ENCODE data around the gene PCA3.

Gene PCA3

GRCh38 chr9:76796296-76796695 lies 32.1 kb downstream of the PCA3 start:
- no peak overlapping the region for H3K9ac ChIP-seq (ENCODE audit: low read length)
- no peak overlapping the region for H3K27ac ChIP-seq (ENCODE audit: low read depth, low read length)
- H3K36me3 ChIP-seq (ENCODE audit: insufficient read depth, low read length), result no peaks in the 10 kb centered on the region
- no peaks in the 10 kb centered on the region for H3K27me3 ChIP-seq (ENCODE audit: control insufficient read depth in 1 of 2, insufficient read depth in 2 of 2, low read length in 2 of 2)
- no peaks in the 10 kb centered on the region for H3K9me3 ChIP-seq (ENCODE audit: low read length)
- H3K4me1 ChIP-seq (ENCODE audit: insufficient read depth, low read length), result peaks cover 33% of the 10 kb centered on the region
- H3K4me3 ChIP-seq (ENCODE audit: low read depth in 1 of 2, low read length in 2 of 2), result no peak overlapping the region

- no peak overlapping the region for H3K27ac ChIP-seq (ENCODE audit: low read depth, low read length)
- H3K27me3 ChIP-seq (ENCODE audit: control insufficient read depth in 1 of 2, insufficient read depth in 2 of 2, low read length in 2 of 2), result no peaks in the 10 kb centered on the region
- H3K4me3 ChIP-seq (ENCODE audit: low read depth in 1 of 2, low read length in 2 of 2), result no peak overlapping the region
- H3K9me3 ChIP-seq (ENCODE audit: low read length), result no peaks in the 10 kb centered on the region
- peaks cover 30% of the 10 kb centered on the region for H3K4me1 ChIP-seq (ENCODE audit: insufficient read depth, low read length)
- H3K9ac ChIP-seq (ENCODE audit: low read length), result no peak overlapping the region
- no peaks in the 10 kb centered on the region for H3K36me3 ChIP-seq (ENCODE audit: insufficient read depth, low read length)
These were observed 34.3 kb downstream of the PCA3 start for GRCh38 chr9:76798527-76798926.

- Histone ChIP-seq H3K9ac (ENCODE audit: low read length) (no peak overlapping the region), H3K27me3 (ENCODE audit: control insufficient read depth in 1 of 2, insufficient read depth in 2 of 2, low read length in 2 of 2) (no peaks in the 10 kb centered on the region), H3K9me3 (ENCODE audit: low read length) (no peaks in the 10 kb centered on the region), H3K36me3 (ENCODE audit: insufficient read depth, low read length) (peaks cover 2% of the 10 kb centered on the region), H3K4me3 (ENCODE audit: low read depth in 1 of 2, low read length in 2 of 2) (no peak overlapping the region), H3K27ac (ENCODE audit: low read depth, low read length) (no peak overlapping the region), H3K4me1 (ENCODE audit: insufficient read depth, low read length) (peaks cover 30% of the 10 kb centered on the region)
These were observed 35.2 kb downstream of the PCA3 start for GRCh38 chr9:76799473-76799872.

- Histone ChIP-seq H3K36me3 (ENCODE audit: insufficient read depth, low read length) (peaks cover 16% of the 10 kb centered on the region), H3K9me3 (ENCODE audit: low read length) (no peaks in the 10 kb centered on the region), H3K27ac (ENCODE audit: low read depth, low read length) (no peak overlapping the region), H3K4me1 (ENCODE audit: insufficient read depth, low read length) (peaks cover 25% of the 10 kb centered on the region), H3K4me3 (ENCODE audit: low read depth in 1 of 2, low read length in 2 of 2) (no peak overlapping the region), H3K27me3 (ENCODE audit: control insufficient read depth in 1 of 2, insufficient read depth in 2 of 2, low read length in 2 of 2) (no peaks in the 10 kb centered on the region), H3K9ac (ENCODE audit: low read length) (no peak overlapping the region)
These were observed 36.7 kb downstream of the PCA3 start for GRCh38 chr9:76800901-76801300.

- no peak overlapping the region for H3K9ac ChIP-seq (ENCODE audit: low read length)
- H3K4me1 ChIP-seq (ENCODE audit: insufficient read depth, low read length), result peaks cover 14% of the 10 kb centered on the region
- H3K27ac ChIP-seq (ENCODE audit: low read depth, low read length), result no peak overlapping the region
- H3K27me3 ChIP-seq (ENCODE audit: control insufficient read depth in 1 of 2, insufficient read depth in 2 of 2, low read length in 2 of 2), result no peaks in the 10 kb centered on the region
- no peak overlapping the region for H3K4me3 ChIP-seq (ENCODE audit: low read depth in 1 of 2, low read length in 2 of 2)
- peaks cover 17% of the 10 kb centered on the region for H3K36me3 ChIP-seq (ENCODE audit: insufficient read depth, low read length)
- H3K9me3 ChIP-seq (ENCODE audit: low read length), result no peaks in the 10 kb centered on the region
These were observed 38.8 kb downstream of the PCA3 start for GRCh38 chr9:76803083-76803482.

GRCh38 chr9:76803762-76804161 lies 39.5 kb downstream of the PCA3 start:
- H3K9me3 ChIP-seq (ENCODE audit: low read length), result no peaks in the 10 kb centered on the region

GRCh38 chr9:76808636-76809035 lies 44.4 kb downstream of the PCA3 start:
- Histone ChIP-seq H3K27ac (ENCODE audit: low read depth, low read length) (no peak overlapping the region), H3K9ac (ENCODE audit: low read length) (no peak overlapping the region), H3K4me3 (ENCODE audit: low read depth in 1 of 2, low read length in 2 of 2) (no peak overlapping the region), H3K36me3 (ENCODE audit: insufficient read depth, low read length) (peaks cover 17% of the 10 kb centered on the region), H3K9me3 (ENCODE audit: low read length) (no peaks in the 10 kb centered on the region), H3K4me1 (ENCODE audit: insufficient read depth, low read length) (peaks cover 15% of the 10 kb centered on the region), H3K27me3 (ENCODE audit: control insufficient read depth in 1 of 2, insufficient read depth in 2 of 2, low read length in 2 of 2) (no peaks in the 10 kb centered on the region)

More at GRCh38 chr9:76803762-76804161, 39.5 kb downstream of the PCA3 start:
- H3K4me1 ChIP-seq (ENCODE audit: insufficient read depth, low read length), result peaks cover 8% of the 10 kb centered on the region
- no peaks in the 10 kb centered on the region for H3K27me3 ChIP-seq (ENCODE audit: control insufficient read depth in 1 of 2, insufficient read depth in 2 of 2, low read length in 2 of 2)
- no peak overlapping the region for H3K4me3 ChIP-seq (ENCODE audit: low read depth in 1 of 2, low read length in 2 of 2)
- H3K9ac ChIP-seq (ENCODE audit: low read length), result no peak overlapping the region
- H3K27ac ChIP-seq (ENCODE audit: low read depth, low read length), result no peak overlapping the region
- H3K36me3 ChIP-seq (ENCODE audit: insufficient read depth, low read length), result peaks cover 17% of the 10 kb centered on the region

- H3K4me1 ChIP-seq (ENCODE audit: insufficient read depth, low read length), result peaks cover 15% of the 10 kb centered on the region
- H3K4me3 ChIP-seq (ENCODE audit: low read depth in 1 of 2, low read length in 2 of 2), result no peak overlapping the region
- no peaks in the 10 kb centered on the region for H3K9me3 ChIP-seq (ENCODE audit: low read length)
- no peak overlapping the region for H3K9ac ChIP-seq (ENCODE audit: low read length)
- H3K27ac ChIP-seq (ENCODE audit: low read depth, low read length), result no peak overlapping the region
- H3K36me3 ChIP-seq (ENCODE audit: insufficient read depth, low read length), result peaks cover 11% of the 10 kb centered on the region
- no peaks in the 10 kb centered on the region for H3K27me3 ChIP-seq (ENCODE audit: control insufficient read depth in 1 of 2, insufficient read depth in 2 of 2, low read length in 2 of 2)
These were observed 46.2 kb downstream of the PCA3 start for GRCh38 chr9:76810377-76810957.

GRCh38 chr9:76812591-76812990 lies 48.4 kb downstream of the PCA3 start:
- Histone ChIP-seq H3K9ac (ENCODE audit: low read length) (no peak overlapping the region), H3K4me1 (ENCODE audit: insufficient read depth, low read length) (peaks cover 29% of the 10 kb centered on the region), H3K4me3 (ENCODE audit: low read depth in 1 of 2, low read length in 2 of 2) (no peak overlapping the region), H3K36me3 (ENCODE audit: insufficient read depth, low read length) (peaks cover 9% of the 10 kb centered on the region), H3K9me3 (ENCODE audit: low read length) (no peaks in the 10 kb centered on the region), H3K27me3 (ENCODE audit: control insufficient read depth in 1 of 2, insufficient read depth in 2 of 2, low read length in 2 of 2) (no peaks in the 10 kb centered on the region), H3K27ac (ENCODE audit: low read depth, low read length) (no peak overlapping the region)

GRCh38 chr9:76817489-76817888 lies 53.3 kb downstream of the PCA3 start:
- H3K9me3 ChIP-seq (ENCODE audit: low read length), result no peaks in the 10 kb centered on the region
- no peak overlapping the region for H3K4me3 ChIP-seq (ENCODE audit: low read depth in 1 of 2, low read length in 2 of 2)
- no peaks in the 10 kb centered on the region for H3K27me3 ChIP-seq (ENCODE audit: control insufficient read depth in 1 of 2, insufficient read depth in 2 of 2, low read length in 2 of 2)
- H3K4me1 ChIP-seq (ENCODE audit: insufficient read depth, low read length), result peaks cover 48% of the 10 kb centered on the region
- peak overlapping the region; percentile 83 for H3K27ac ChIP-seq (ENCODE audit: low read depth, low read length)
- H3K36me3 ChIP-seq (ENCODE audit: insufficient read depth, low read length), result peaks cover 9% of the 10 kb centered on the region
- H3K9ac ChIP-seq (ENCODE audit: low read length), result no peak overlapping the region

GRCh38 chr9:76818271-76818670 lies 54.0 kb downstream of the PCA3 start:
- Histone ChIP-seq H3K36me3 (ENCODE audit: insufficient read depth, low read length) (peaks cover 9% of the 10 kb centered on the region), H3K9ac (ENCODE audit: low read length) (peak overlapping the region; percentile 9), H3K4me3 (ENCODE audit: low read depth in 1 of 2, low read length in 2 of 2) (no peak overlapping the region), H3K9me3 (ENCODE audit: low read length) (no peaks in the 10 kb centered on the region), H3K27ac (ENCODE audit: low read depth, low read length) (peak overlapping the region; percentile 83), H3K27me3 (ENCODE audit: control insufficient read depth in 1 of 2, insufficient read depth in 2 of 2, low read length in 2 of 2) (no peaks in the 10 kb centered on the region), H3K4me1 (ENCODE audit: insufficient read depth, low read length) (peaks cover 48% of the 10 kb centered on the region)

- Histone ChIP-seq H3K27me3 (ENCODE audit: control insufficient read depth in 1 of 2, insufficient read depth in 2 of 2, low read length in 2 of 2) (no peaks in the 10 kb centered on the region), H3K36me3 (ENCODE audit: insufficient read depth, low read length) (peaks cover 13% of the 10 kb centered on the region), H3K9me3 (ENCODE audit: low read length) (no peaks in the 10 kb centered on the region), H3K27ac (ENCODE audit: low read depth, low read length) (peak overlapping the region; percentile 83), H3K4me3 (ENCODE audit: low read depth in 1 of 2, low read length in 2 of 2) (no peak overlapping the region), H3K9ac (ENCODE audit: low read length) (no peak overlapping the region), H3K4me1 (ENCODE audit: insufficient read depth, low read length) (peaks cover 48% of the 10 kb centered on the region)
These were observed 56.2 kb downstream of the PCA3 start for GRCh38 chr9:76820431-76820830.
